Measurements from ENCODE around the gene APPL1.
"Not testable (repeated sequence)": the region's sequence is repeated elsewhere in the genome, so short reads cannot be mapped to it uniquely, and the experiment has no call there.

- TF ChIP-seq EZH2 (IDR thresholded peaks at IDR 0.05; ENCODE audit: insufficient read depth, poor library complexity, severe bottlenecking); EZH2phosphoT487 (IDR thresholded peaks at IDR 0.05; ENCODE audit: insufficient read depth, low read depth): not testable (repeated sequence)
Observed at GRCh38 chr3:57303520-57303919, 76.0 kb downstream of the APPL1 start.
